HG02840 (cell line): ENCODE measurements around the gene SETDB2.

Experiments
- ATAC-seq: cut with Tn5 transposase; IDR thresholded peaks from one replicate; pipeline ENCODE4 v1.9.1; 2021; ENCODE audit warnings: mild to moderate bottlenecking, moderate library complexity, moderate number of reproducible peaks; ENCODE audit not compliant: unreplicated experiment, low FRiP score

The SETDB2 gene

GRCh38 chr13:49524740-49525501 is 80.8 kb downstream of the SETDB2 start:
- ATAC-seq = no peak

- no peak for ATAC-seq
These were observed 83.0 kb downstream of the SETDB2 start for GRCh38 chr13:49527123-49527522.

DNA sequence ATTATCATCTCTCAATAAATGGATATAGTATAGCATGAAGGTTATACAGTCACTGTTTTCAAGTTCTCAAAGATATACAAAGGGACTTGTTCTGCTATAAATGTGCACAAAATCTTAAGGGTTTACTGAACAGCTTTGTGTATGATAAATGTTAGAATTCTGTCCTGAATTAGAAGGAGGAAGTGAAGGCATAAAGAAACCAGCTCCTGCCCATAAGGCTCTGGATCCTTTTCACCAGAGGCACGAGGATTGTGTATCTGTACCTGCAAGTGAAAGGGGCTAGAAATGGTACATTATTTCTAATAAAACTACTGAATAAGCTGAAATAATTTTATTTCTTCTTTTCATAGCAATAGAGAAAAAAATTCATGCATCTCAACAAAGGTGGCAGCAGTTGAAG is 84.1 kb downstream of the SETDB2 start:
- ATAC-seq = no peak

- ATAC-seq = no peak
These were observed 86.4 kb downstream of the SETDB2 start for GRCh38 chr13:49530457-49530856.

DNA sequence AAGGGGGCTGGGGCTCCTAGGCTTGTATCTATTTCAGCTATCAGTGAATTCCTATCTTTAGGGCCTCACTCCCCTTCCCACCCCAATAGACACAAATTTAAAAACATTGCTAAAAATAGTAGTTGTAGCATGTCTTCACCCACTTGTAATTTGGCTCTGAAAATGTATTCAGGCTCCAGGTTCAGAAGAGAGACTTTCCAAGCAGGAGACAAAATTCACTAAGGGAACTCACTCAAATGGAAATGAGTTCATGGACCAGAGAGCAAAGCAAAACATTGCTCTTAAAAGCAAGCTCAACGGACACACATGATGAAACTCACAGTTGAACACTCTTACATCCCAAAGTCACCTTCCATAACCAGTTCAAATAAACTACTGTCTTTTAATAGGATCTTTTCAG is 88.5 kb downstream of the SETDB2 start:
- ATAC-seq = no peak

DNA sequence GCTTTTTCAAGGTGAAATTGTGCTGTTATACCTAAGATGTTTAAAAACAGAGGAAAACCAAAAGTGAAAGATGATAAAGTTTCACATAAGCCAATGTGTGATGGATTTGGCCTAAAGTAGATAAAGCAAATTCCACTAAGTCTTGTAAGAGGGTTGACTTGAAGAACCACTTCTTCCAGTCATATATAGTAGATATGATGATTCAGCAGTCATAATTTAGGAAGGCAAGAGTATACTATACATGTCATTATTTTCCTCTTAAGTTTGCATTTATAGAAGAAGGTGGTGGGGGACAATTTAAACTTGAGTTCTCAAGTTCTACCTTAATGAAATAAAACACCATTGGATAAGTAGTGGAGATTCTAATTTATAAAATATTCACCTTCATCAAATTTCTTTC is 88.9 kb downstream of the SETDB2 start:
- no peak for ATAC-seq

GRCh38 chr13:49533591-49534269 is 89.7 kb downstream of the SETDB2 start:
- ATAC-seq = no peak

DNA sequence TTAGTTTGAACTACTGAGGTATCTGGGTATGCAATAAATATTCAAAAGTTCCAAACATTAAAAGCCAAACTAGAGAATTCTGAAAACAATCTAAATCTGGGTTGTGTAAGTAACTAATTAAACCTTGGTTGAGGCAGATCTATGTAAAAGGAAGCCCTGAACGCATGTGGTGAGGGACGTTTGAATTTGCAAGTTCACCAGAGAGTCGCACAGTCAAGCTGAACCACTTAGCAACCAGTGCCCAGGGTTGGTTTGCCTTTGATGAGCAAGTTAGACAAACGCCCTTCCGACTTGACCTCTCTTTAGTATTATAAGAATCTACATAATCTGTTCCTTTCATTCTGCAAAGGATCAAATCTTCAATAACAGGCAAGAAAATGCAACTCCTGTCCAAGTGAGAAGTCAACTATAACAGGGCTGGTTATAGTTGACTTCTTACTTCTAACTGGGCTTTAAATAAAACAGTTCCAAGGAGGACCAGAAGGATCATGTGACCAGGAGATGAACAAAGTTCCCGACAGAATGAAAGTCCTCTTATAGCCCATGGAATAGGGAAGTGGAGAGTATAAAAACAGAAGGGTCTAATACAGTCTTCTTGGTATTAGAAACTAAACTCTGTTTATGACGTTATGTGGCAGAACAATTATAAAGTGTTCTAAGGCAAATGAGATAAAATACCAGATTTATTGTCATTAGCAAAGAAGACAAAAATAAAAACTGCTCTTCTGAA is 92.2 kb downstream of the SETDB2 start:
- ATAC-seq = no peak

GRCh38 chr13:49538404-49538803 is 94.3 kb downstream of the SETDB2 start:
- no peak for ATAC-seq

DNA sequence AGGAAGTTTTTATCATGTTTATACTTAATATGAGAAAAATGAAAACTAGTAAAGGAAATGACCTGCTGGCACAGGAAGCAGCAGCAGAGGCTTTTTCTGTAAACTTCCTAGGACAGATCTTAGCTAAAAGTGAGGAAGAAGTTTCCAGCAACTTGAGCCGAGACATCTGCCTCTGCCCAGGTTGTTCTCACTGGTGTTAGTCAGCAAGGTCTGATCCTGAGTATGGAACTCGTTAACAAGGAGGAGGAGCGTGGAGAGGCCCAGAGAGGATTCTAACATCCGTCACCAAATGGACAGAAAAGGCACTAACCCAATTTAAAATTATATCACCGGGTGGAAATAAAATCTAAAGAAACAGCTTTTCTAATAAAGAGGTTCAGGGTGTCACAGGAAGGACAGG is 95.2 kb downstream of the SETDB2 start:
- ATAC-seq = no peak

DNA sequence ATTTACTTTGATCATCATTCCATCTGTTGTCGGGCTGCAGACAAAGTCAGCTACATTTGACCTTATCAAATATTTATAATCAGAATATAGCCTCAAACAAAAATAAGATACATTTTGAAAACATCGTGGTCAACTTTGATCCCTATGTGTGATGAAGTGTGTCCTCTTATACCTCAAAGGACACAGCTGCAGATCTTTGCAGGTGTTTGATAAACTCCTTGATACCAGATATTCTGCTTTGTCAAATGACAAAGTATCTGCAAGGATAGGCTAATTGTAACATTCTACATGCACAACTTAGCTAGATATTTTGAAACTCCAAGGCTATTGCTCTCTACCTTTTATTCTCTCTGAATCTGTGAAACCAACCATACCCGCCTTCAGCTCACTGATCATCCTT is 95.7 kb downstream of the SETDB2 start:
- no peak for ATAC-seq

GRCh38 chr13:49540552-49540951 is 96.5 kb downstream of the SETDB2 start:
- no peak for ATAC-seq

GRCh38 chr13:49543656-49544055 is 99.6 kb downstream of the SETDB2 start:
- no peak for ATAC-seq
